Uterus (tissue), 4 donors: ENCODE data around the gene NMNAT1. TPM values are rescaled to one million over a fixed set of nuclear protein-coding genes. Genes with fewer than 3 reads are reported as not detected.
A peak's percentile ranks its signal among the peaks of the same experiment; 100 is the strongest.
"Not testable (repeated sequence)": the region's sequence is repeated elsewhere in the genome, so short reads cannot be mapped to it uniquely, and the experiment has no call there.

ENCODE experiments used
- DNase-seq, 2 donors: peaks; one replicate each; pipeline ENCODE4 v3.0.0-alpha.2; 2019 to 2020
- H3K27ac ChIP-seq, 2 donors: fragments of 200-600 bp; sonication (generic); 1 replicate in 1 of 2; 2 replicates in 1 of 2; pipeline ENCODE4 v1.5.1; 2016 to 2018
- H3K27me3 ChIP-seq, 2 donors: fragments of 200-600 bp; sonication (generic); one replicate each; pipeline ENCODE4 v1.5.1; 2018 to 2019; ENCODE audit warnings: control low read depth in 1 of 2
- H3K36me3 ChIP-seq, 2 donors: fragments of 200-600 bp; sonication (generic); one replicate each; pipeline ENCODE4 v1.5.1; 2019; ENCODE audit warnings: control low read depth in 1 of 2
- H3K4me1 ChIP-seq, 2 donors: fragments of 200-600 bp; sonication (generic); one replicate each; pipeline ENCODE4 v1.5.1; 2018 to 2019; ENCODE audit warnings: control low read depth in 1 of 2
- H3K4me3 ChIP-seq, 2 donors: fragments of 200-600 bp; sonication (generic); 1 replicate in 1 of 2; 2 replicates in 1 of 2; pipeline ENCODE4 v1.5.1; 2018 to 2019; ENCODE audit warnings: mild to moderate bottlenecking in 1 of 2
- H3K9me3 ChIP-seq, 2 donors: fragments of 200-600 bp; sonication (generic); one replicate each; pipeline ENCODE4 v1.5.1; 2019; ENCODE audit warnings: control low read depth in 1 of 2
- CTCF ChIP-seq, 4 experiments: fragments of 200-600 bp in 2 of 4; fragments of 450-650 bp in 2 of 4; sonication (generic) in 2 of 4; IDR thresholded peaks; one replicate each; pipeline ENCODE4 v1.5.1; 2016 to 2019; ENCODE audit warnings: antibody characterized with exemption in 4 of 4, mild to moderate bottlenecking in 2 of 4, moderate library complexity in 1 of 4
- POLR2A ChIP-seq, 2 donors: fragments of 450-650 bp; IDR thresholded peaks; one replicate each; pipeline ENCODE4 v1.6.1; 2016; ENCODE audit warnings: antibody characterized with exemption in 2 of 2, mild to moderate bottlenecking in 1 of 2, moderate library complexity in 1 of 2
- intact Hi-C: fragments of 100-400 bp; cut with DNase I; formaldehyde crosslinking; loops from one replicate; pipeline ENCODE4 v1.15.1; 2023; ENCODE audit warnings: low total_unique reads
- microRNA-seq: library from miRNA; unstranded; fragments of <30 nt; microRNA quantifications from one replicate; pipeline ENCODE4, GENCODE V29; 2016; ENCODE audit warnings: borderline microRNAs expressed, borderline replicate concordance
- small RNA-seq: library from RNA; depleted of rRNA; stranded (forward); fragments of <200 nt; gene quantifications from one replicate; pipeline ENCODE3, GENCODE V24; 2016
- total RNA-seq, 4 donors: library from RNA; depleted of rRNA in 3 of 4; stranded (reverse); fragments of >200 nt in 3 of 4; gene quantifications; one replicate each; pipeline versions ENCODE4 v1.1.0 to v1.2.4, GENCODE V29; 2014 to 2023
- donor health status: DM: yes; HTN: yes; CAD: no.

NMNAT1 gene
- total RNA-seq, 4 donors from 2014 or later, result 1.8 to 41.5 (median 12.7) TPM

DNA sequence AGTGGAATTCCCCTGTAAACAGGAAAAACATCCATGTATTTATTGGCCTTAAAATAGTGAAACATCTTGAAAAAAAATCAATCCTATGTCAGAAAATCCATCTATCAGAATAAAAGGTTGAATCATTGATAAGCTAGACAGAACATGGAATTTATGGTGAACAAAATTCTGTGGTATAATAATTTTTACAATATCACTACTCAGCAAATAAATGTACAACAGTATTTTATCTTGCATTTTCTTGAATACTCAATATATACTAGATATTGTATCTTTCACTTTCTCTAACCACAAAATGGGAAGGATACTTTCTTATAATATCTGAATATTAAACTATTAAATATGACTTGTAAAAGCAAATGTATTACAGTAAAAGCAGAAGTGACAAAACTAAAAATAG, 83.8 kb downstream of the NMNAT1 start:
- DNase-seq, result no peak

GRCh38 chr1:10028956-10029500, 85.8 kb downstream of the NMNAT1 start:
- H3K27me3 ChIP-seq, H3K36me3 ChIP-seq, H3K9me3 ChIP-seq, H3K4me1 ChIP-seq, H3K4me3 ChIP-seq, intact Hi-C loops, DNase-seq, H3K27ac ChIP-seq: not testable (repeated sequence)

More for the DNA sequence above, 83.8 kb downstream of the NMNAT1 start:
- H3K4me1 ChIP-seq, result no peaks in the 10 kb centered on the region
- H3K27me3 ChIP-seq, result no peaks in the 10 kb centered on the region
- intact Hi-C loops, result no loop called here
- H3K9me3 ChIP-seq, result no peaks in the 10 kb centered on the region
- H3K27ac ChIP-seq, result no peak overlapping the region
- H3K36me3 ChIP-seq, result no peaks in the 10 kb centered on the region
- no peak overlapping the region for H3K4me3 ChIP-seq
- TF ChIP-seq POLR2A (IDR thresholded peaks at IDR 0.05) (no peak), CTCF (IDR thresholded peaks at IDR 0.05) (no peak)

DNA sequence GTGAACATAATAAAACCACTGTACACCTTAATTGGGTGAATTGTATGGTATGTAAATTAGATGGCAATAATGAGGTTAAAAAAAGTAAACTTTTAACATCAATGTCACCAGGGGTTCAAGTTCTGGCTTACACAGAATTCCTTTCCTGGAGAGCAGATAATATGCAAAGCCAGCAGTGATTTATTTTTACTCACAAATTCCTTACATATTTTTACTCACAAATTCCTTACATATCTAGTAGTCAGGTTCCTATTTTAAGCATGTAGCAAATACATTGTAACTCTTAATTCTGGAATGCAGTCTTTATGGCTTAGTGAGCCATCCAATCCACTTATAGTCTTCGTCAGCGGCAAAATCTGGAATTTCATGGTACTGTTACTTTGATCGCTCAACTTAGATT, 88.2 kb downstream of the NMNAT1 start:
- no peak overlapping the region for H3K27ac ChIP-seq
- no peak for DNase-seq
- H3K4me1 ChIP-seq, result no peaks in the 10 kb centered on the region
- H3K4me3 ChIP-seq, result no peak overlapping the region
- no peaks in the 10 kb centered on the region for H3K36me3 ChIP-seq
- intact Hi-C loops, result no loop called here
- no peaks in the 10 kb centered on the region for H3K27me3 ChIP-seq
- H3K9me3 ChIP-seq, result no peaks in the 10 kb centered on the region
- no peak for TF ChIP-seq CTCF (IDR thresholded peaks at IDR 0.05)

GRCh38 chr1:10032590-10033358, 89.5 kb downstream of the NMNAT1 start, which contains the start of gene UBE4B:
Gene UBE4B (plus strand): TSS chr1:10032958. CDS start chr1:10033671, 713 bp downstream.
- H3K36me3 ChIP-seq, result no peaks in the 10 kb centered on the region
- intact Hi-C loops, result no loop called here
- H3K4me1 ChIP-seq, result no peaks in the 10 kb centered on the region
- no peaks in the 10 kb centered on the region for H3K9me3 ChIP-seq
- H3K27ac ChIP-seq, result peak within 1 kb of the TSS; percentile 92 to 96
- DNase-seq, result peak; percentile 97 to 98
- H3K4me3 ChIP-seq, result peak within 1 kb of the TSS; percentile 84 to 95
- no peaks in the 10 kb centered on the region for H3K27me3 ChIP-seq
- TF ChIP-seq POLR2A (IDR thresholded peaks at IDR 0.05) (peak in 1 of 2 donors; percentile 55), CTCF (IDR thresholded peaks at IDR 0.05) (peak; percentile 83 to 93 (median 87))

DNA sequence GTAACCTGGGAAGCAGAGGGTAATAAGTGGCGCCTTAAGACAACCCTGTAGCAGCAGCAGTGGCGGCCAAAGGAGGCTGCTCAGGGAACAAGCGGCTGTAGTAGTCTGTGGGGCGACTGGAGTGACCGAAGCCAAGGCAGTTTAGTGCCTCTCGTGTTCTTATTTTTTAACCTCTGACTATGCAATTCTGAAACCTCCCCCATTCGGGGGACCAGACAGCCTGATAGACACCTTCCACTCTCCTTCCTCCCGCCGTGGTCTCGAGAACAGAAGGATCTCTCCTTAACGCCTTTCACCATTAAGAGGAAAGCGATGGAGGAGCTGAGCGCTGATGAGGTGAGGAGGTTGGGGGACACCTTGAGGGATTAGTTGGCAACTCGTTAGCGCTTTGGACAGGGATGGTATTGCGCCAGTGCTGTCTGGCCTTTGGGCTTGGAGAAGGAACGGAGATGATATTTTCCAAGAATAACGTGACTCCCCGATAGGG, 90.1 kb downstream of the NMNAT1 start:
- Histone ChIP-seq H3K4me3 (peak overlapping the region; percentile 84 to 95), H3K27ac (peak overlapping the region; percentile 92 to 96), H3K36me3 (no peaks in the 10 kb centered on the region), H3K9me3 (no peaks in the 10 kb centered on the region), H3K27me3 (no peaks in the 10 kb centered on the region), H3K4me1 (no peaks in the 10 kb centered on the region)
- TF ChIP-seq CTCF (IDR thresholded peaks at IDR 0.05), result peak in 1 of 4 experiments; percentile 23
- TF ChIP-seq POLR2A (IDR thresholded peaks at IDR 0.05), result no peak
- intact Hi-C loops, result no loop called here
- DNase-seq, result no peak

Small RNAs within 50 kb of the gene (microRNA-seq; reads per million reads assigned to microRNA genes)
- gene MIR5697, result not detected

Small RNAs within 50 kb of the gene (small RNA-seq; reads per million reads assigned to genes)
- gene MIR5697, result not detected

Other genes starting within 250 kb of the NMNAT1 start
- 100 to 1,000 TPM in 2 of 4 donors, 10 to 100 TPM in 2; 46.8 to 184 (median 94.0) TPM for gene CLSTN1, start 119.5 kb upstream of the NMNAT1 start, total RNA-seq
- 10 to 100 TPM in 2 of 4 donors, 1 to 10 TPM in 2; 4.7 to 26.6 (median 13.6) TPM for gene CTNNBIP1, start 33.2 kb upstream of the NMNAT1 start, total RNA-seq
- gene LZIC, start 84 bp upstream of the NMNAT1 start, total RNA-seq, result 10 to 100 TPM in 3 of 4 donors, 1 to 10 TPM in 1; 9.4 to 66.9 (median 26.0) TPM
- gene RBP7, start 53.8 kb downstream of the NMNAT1 start, total RNA-seq, result 10 to 100 TPM in 3 of 4 donors, 1 to 10 TPM in 1; 2.5 to 47.1 (median 35.1) TPM
- 10 to 100 TPM; 15.4 to 54.2 (median 30.4) TPM for gene UBE4B, start 89.5 kb downstream of the NMNAT1 start, total RNA-seq